DND-41 (cell line): ENCODE data around the gene TEX36.

Experiments
- ATAC-seq: fragments of 200-7000 bp; cut with Tn5 transposase; 3 replicates; pipeline ENCODE4 v1.9.1; 2021; ENCODE audit warnings: low read depth; ENCODE audit not compliant: insufficient read depth
- DNase-seq: peaks from one replicate; pipeline ENCODE4 v3.0.0-alpha.2; 2020
- H2AFZ ChIP-seq: 2 replicates; pipeline ENCODE4 v1.6.0; 2012; ENCODE audit warnings: low read depth, low read length
- H3K27ac ChIP-seq: 2 replicates; pipeline ENCODE4 v1.5.1; 2012; ENCODE audit warnings: low read length, inconsistent platforms
- H3K27me3 ChIP-seq: fragments of 200-600 bp; sonication (generic); 2 replicates; pipeline ENCODE4 v1.6.0; 2012; ENCODE audit warnings: low read length, mild to moderate bottlenecking, inconsistent platforms; ENCODE audit not compliant: insufficient read depth, poor library complexity
- H3K36me3 ChIP-seq: 2 replicates; pipeline ENCODE4 v1.5.1; 2012; ENCODE audit warnings: low read length, inconsistent platforms; ENCODE audit not compliant: insufficient read depth
- H3K4me1 ChIP-seq: 2 replicates; pipeline ENCODE4 v1.5.1; 2012; ENCODE audit warnings: mild to moderate bottlenecking, low read length; ENCODE audit not compliant: insufficient read depth
- H3K4me2 ChIP-seq: 2 replicates; pipeline ENCODE4 v1.6.0; 2012; ENCODE audit warnings: mild to moderate bottlenecking, moderate library complexity, low read length, inconsistent platforms; ENCODE audit not compliant: insufficient read depth
- H3K4me3 ChIP-seq, 2 experiments: fragments of 200-600 bp in 1 of 2; shearing (Covaris generic) in 1 of 2; 2 replicates each; pipeline ENCODE4 v1.5.1; 2012 to 2016; ENCODE audit warnings: inconsistent platforms in 2 of 2, low read length in 2 of 2, mild to moderate bottlenecking in 2 of 2, low read depth in 1 of 2, moderate library complexity in 1 of 2
- H3K79me2 ChIP-seq: 2 replicates; pipeline ENCODE4 v1.6.0; 2012; ENCODE audit warnings: low read length, inconsistent platforms; ENCODE audit not compliant: insufficient read depth
- H3K9ac ChIP-seq: 2 replicates; pipeline ENCODE4 v1.6.0; 2012; ENCODE audit warnings: low read depth, mild to moderate bottlenecking, inconsistent platforms, low read length, moderate library complexity
- H3K9me3 ChIP-seq: 2 replicates; pipeline ENCODE4 v1.5.1; 2012; ENCODE audit warnings: low read length, moderate library complexity, mild to moderate bottlenecking, inconsistent platforms; ENCODE audit not compliant: insufficient read depth, severe bottlenecking
- H4K20me1 ChIP-seq: 2 replicates; pipeline ENCODE4 v1.6.0; 2012; ENCODE audit warnings: low read length; ENCODE audit not compliant: insufficient read depth
- EZH2 ChIP-seq: IDR thresholded peaks from 3 replicates; pipeline ENCODE4 v1.6.1; 2012; ENCODE audit warnings: borderline replicate concordance, low read depth, mild to moderate bottlenecking, moderate library complexity, low read length, inconsistent platforms; ENCODE audit not compliant: severe bottlenecking
- TF ChIP-seq, protein P1 (sequence below): IDR thresholded peaks from 2 replicates; pipeline ENCODE4 v1.5.1; 2012; ENCODE audit warnings: borderline replicate concordance, low read length, moderate library complexity, mild to moderate bottlenecking; ENCODE audit not compliant: poor library complexity, severe bottlenecking; ENCODE audit errors: extremely low read depth

TEX36 gene

DNA sequence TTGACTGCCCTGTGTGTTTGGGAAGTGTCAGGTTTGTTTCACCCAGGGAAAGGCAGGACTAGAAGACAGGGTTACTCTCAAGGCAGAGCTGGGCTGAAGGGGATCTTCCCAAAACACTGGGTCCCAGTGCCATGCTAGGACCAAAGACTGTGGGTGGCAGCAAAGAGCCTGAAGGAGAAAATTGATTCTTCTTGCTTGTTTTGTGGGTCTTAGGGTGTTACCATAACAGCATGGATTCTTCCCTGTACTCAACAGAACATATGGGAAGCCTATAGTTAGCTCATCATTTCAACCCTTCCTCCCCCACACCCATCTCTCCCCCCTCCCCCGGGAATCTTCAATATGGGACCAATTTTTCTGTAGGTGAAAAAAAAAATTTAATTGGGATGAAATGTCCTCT is 42.3 kb downstream of the TEX36 start:
- no peak overlapping the region for H2AFZ ChIP-seq
- no peak overlapping the region for H3K27ac ChIP-seq
- no peaks in the 10 kb centered on the region for H4K20me1 ChIP-seq
- no peak for DNase-seq
- no peak for ATAC-seq
- no peak overlapping the region for H3K4me3 ChIP-seq
- H3K4me2 ChIP-seq = no peak overlapping the region
- H3K36me3 ChIP-seq = no peaks in the 10 kb centered on the region
- H3K9me3 ChIP-seq = no peaks in the 10 kb centered on the region
- no peaks in the 10 kb centered on the region for H3K79me2 ChIP-seq
- H3K9ac ChIP-seq = no peak overlapping the region
- no peak for TF ChIP-seq EZH2
- TF ChIP-seq, protein P1, sequence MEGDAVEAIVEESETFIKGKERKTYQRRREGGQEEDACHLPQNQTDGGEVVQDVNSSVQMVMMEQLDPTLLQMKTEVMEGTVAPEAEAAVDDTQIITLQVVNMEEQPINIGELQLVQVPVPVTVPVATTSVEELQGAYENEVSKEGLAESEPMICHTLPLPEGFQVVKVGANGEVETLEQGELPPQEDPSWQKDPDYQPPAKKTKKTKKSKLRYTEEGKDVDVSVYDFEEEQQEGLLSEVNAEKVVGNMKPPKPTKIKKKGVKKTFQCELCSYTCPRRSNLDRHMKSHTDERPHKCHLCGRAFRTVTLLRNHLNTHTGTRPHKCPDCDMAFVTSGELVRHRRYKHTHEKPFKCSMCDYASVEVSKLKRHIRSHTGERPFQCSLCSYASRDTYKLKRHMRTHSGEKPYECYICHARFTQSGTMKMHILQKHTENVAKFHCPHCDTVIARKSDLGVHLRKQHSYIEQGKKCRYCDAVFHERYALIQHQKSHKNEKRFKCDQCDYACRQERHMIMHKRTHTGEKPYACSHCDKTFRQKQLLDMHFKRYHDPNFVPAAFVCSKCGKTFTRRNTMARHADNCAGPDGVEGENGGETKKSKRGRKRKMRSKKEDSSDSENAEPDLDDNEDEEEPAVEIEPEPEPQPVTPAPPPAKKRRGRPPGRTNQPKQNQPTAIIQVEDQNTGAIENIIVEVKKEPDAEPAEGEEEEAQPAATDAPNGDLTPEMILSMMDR = no peak
- H3K27me3 ChIP-seq = no peaks in the 10 kb centered on the region
- no peaks in the 10 kb centered on the region for H3K4me1 ChIP-seq

DNA sequence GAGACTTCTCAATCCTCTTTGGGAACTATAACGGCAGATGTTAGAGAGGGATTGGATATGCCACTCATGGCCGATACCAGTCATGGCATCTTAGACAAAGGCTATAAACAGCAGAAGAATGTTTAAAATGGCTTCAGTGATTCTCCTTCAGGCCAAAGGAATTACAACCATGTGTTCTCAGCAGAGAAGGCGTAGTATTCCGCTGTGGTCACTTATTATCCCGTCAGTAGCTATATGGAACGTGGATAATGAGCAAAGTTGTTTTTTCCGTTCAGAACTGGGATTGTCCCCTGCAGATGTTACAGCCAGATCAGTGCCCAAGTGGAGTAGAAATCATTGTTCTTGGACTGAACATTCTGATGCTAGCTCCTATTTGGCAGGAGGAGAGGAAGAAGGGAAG is 43.1 kb downstream of the TEX36 start:
- Histone ChIP-seq H3K79me2 (no peaks in the 10 kb centered on the region), H3K4me2 (no peak overlapping the region), H3K9ac (no peak overlapping the region), H3K27ac (no peak overlapping the region), H3K36me3 (no peaks in the 10 kb centered on the region), H3K27me3 (no peaks in the 10 kb centered on the region), H3K4me1 (no peaks in the 10 kb centered on the region), H3K9me3 (no peaks in the 10 kb centered on the region), H4K20me1 (no peaks in the 10 kb centered on the region), H3K4me3 (no peak overlapping the region), H2AFZ (no peak overlapping the region)
- no peak for ATAC-seq
- no peak for DNase-seq
- no peak for TF ChIP-seq EZH2
- TF ChIP-seq, protein P1 = no peak

DNA sequence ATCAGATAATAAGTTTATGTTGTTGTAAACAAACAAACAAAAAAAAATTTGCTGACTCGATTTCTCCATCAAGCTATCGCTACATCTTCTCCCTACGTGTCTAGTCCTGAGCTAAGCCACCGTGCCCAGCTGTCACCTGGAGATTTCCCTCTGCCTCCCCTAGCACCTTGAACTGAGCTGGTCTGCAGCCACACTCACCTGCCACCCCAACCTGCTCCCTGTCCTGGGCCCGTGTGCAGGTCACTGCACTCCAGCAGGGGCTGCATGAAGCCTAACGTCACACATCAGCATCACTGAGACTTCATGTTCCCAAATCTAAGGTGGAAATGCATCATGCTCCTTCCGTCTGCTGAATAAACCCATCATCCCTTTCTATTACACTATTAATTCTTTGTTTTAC is 44.4 kb downstream of the TEX36 start:
- Histone ChIP-seq H3K36me3 (no peaks in the 10 kb centered on the region), H3K4me3 (no peak overlapping the region), H3K4me2 (no peak overlapping the region), H2AFZ (no peak overlapping the region), H3K27me3 (no peaks in the 10 kb centered on the region), H3K9ac (no peak overlapping the region), H4K20me1 (no peaks in the 10 kb centered on the region), H3K79me2 (no peaks in the 10 kb centered on the region), H3K27ac (no peak overlapping the region), H3K9me3 (no peaks in the 10 kb centered on the region), H3K4me1 (no peaks in the 10 kb centered on the region)
- no peak for ATAC-seq
- DNase-seq = no peak
- TF ChIP-seq, protein P1 = no peak
- TF ChIP-seq EZH2 = no peak

DNA sequence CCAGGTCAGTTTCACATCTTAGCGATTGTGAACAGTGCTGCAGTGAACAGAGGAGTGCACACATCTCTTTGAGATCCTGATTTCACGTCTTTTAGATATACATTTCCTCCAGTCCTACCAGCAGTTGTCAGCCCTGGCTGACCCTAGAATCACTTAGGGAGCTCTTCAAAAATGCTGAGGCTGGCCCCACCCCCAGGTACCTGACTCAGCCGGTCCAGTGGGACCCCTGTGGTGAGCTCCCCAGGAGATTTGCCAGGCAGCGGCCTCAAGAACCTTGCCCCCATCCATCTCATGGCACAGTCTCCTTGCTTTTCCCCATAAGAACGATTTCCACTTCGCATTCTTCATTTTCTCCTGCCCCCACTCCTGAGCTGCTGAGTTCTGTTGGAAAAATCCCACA is 45.5 kb downstream of the TEX36 start:
- Histone ChIP-seq H3K27me3 (no peaks in the 10 kb centered on the region), H4K20me1 (no peaks in the 10 kb centered on the region), H3K27ac (no peak overlapping the region), H3K9me3 (no peaks in the 10 kb centered on the region), H3K4me3 (no peak overlapping the region), H2AFZ (no peak overlapping the region), H3K9ac (no peak overlapping the region), H3K4me2 (no peak overlapping the region), H3K4me1 (no peaks in the 10 kb centered on the region), H3K79me2 (no peaks in the 10 kb centered on the region), H3K36me3 (no peaks in the 10 kb centered on the region)
- ATAC-seq (no peak), DNase-seq (no peak)
- TF ChIP-seq, protein P1 = no peak
- no peak for TF ChIP-seq EZH2
